ENCODE data around the gene SCARB2.

DNA sequence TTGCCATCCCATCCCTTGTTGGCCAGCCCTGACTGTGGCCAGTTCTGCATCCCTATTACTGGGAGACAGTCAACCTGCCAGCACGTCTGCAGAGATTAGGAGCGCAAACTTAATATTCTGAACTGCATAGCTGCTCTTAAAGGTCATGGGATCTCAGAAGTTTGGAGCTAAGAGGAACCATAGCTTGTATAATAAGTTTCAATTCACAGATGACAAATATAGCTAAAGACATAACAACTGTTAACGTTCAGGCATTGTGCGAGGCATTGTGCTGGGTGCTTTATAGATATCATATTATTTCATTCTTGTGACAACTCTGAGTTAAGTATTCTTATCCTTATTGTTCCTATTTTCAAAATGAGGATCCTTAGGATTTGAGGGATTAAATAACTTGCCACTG lies 3.7 kb downstream of the SCARB2 start:
- no peak for TF ChIP-seq RCOR1 (IDR thresholded peaks at IDR 0.05; ENCODE audit: insufficient replicate concordance, low read length)
- TF ChIP-seq, protein P1, sequence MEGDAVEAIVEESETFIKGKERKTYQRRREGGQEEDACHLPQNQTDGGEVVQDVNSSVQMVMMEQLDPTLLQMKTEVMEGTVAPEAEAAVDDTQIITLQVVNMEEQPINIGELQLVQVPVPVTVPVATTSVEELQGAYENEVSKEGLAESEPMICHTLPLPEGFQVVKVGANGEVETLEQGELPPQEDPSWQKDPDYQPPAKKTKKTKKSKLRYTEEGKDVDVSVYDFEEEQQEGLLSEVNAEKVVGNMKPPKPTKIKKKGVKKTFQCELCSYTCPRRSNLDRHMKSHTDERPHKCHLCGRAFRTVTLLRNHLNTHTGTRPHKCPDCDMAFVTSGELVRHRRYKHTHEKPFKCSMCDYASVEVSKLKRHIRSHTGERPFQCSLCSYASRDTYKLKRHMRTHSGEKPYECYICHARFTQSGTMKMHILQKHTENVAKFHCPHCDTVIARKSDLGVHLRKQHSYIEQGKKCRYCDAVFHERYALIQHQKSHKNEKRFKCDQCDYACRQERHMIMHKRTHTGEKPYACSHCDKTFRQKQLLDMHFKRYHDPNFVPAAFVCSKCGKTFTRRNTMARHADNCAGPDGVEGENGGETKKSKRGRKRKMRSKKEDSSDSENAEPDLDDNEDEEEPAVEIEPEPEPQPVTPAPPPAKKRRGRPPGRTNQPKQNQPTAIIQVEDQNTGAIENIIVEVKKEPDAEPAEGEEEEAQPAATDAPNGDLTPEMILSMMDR (conservative IDR thresholded peaks at IDR 0.05; ENCODE audit: low read depth, low read length): no peak
- no peak for TF ChIP-seq MXI1 (IDR thresholded peaks at IDR 0.05; ENCODE audit: borderline replicate concordance, low read depth, low read length)
- TF ChIP-seq POLR2A (IDR thresholded peaks at IDR 0.05; ENCODE audit: low read depth, low read length): no peak
- TF ChIP-seq FOS (IDR thresholded peaks at IDR 0.05; ENCODE audit: low read depth, low read length): no peak
- no peak for TF ChIP-seq NFE2L2 (IDR thresholded peaks at IDR 0.05; ENCODE audit: low read depth, low read length)
- TF ChIP-seq, protein P2, sequence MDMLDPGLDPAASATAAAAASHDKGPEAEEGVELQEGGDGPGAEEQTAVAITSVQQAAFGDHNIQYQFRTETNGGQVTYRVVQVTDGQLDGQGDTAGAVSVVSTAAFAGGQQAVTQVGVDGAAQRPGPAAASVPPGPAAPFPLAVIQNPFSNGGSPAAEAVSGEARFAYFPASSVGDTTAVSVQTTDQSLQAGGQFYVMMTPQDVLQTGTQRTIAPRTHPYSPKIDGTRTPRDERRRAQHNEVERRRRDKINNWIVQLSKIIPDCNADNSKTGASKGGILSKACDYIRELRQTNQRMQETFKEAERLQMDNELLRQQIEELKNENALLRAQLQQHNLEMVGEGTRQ (IDR thresholded peaks at IDR 0.05; ENCODE audit: low read depth, low read length): no peak
- no peak for TF ChIP-seq MAFK (IDR thresholded peaks at IDR 0.05; ENCODE audit: low read depth, low read length)
- TF ChIP-seq RFX5 (IDR thresholded peaks at IDR 0.05; ENCODE audit: low read depth, low read length): no peak
- no peak for TF ChIP-seq BHLHE40 (IDR thresholded peaks at IDR 0.05; ENCODE audit: low read depth, low read length)
